Effector memory CD8-positive, alpha-beta T cell (primary cell): Measurements from ENCODE around the gene ZNF619.

Experiments used
- ATAC-seq: fragments of 150-1000 bp; cut with Tn5 transposase; replicated peaks from 2 replicates; pipeline ENCODE4 v1.10.0; 2021; ENCODE audit warnings: mild to moderate bottlenecking, moderate library complexity
- DNase-seq, 3 experiments: peaks; one replicate each; pipeline ENCODE4 v3.0.0; 2021
- H3K27ac Mint-ChIP-seq, 2 donors: one replicate each; pipeline ENCODE4 v1.8.0; 2022; ENCODE audit warnings: mild to moderate bottlenecking in 2 of 2, mixed read lengths in 2 of 2, moderate library complexity in 2 of 2
- H3K27me3 Mint-ChIP-seq, 2 donors: one replicate each; pipeline ENCODE4 v1.8.0; 2022; ENCODE audit warnings: mixed read lengths in 2 of 2
- H3K36me3 Mint-ChIP-seq: one replicate; pipeline ENCODE4 v1.8.0; 2022; ENCODE audit warnings: mild to moderate bottlenecking, moderate library complexity, mixed read lengths; ENCODE audit not compliant: insufficient read depth
- H3K4me1 Mint-ChIP-seq, 2 donors: one replicate each; pipeline ENCODE4 v1.8.0; 2022; ENCODE audit warnings: low read depth in 2 of 2, mixed read lengths in 2 of 2
- H3K4me3 Mint-ChIP-seq, 2 donors: one replicate each; pipeline ENCODE4 v1.8.0; 2022; ENCODE audit warnings: mild to moderate bottlenecking in 2 of 2, mixed read lengths in 2 of 2, moderate library complexity in 2 of 2
- H3K9me3 Mint-ChIP-seq, 2 donors: one replicate each; pipeline ENCODE4 v1.8.0; 2022; ENCODE audit warnings: mixed read lengths in 2 of 2
- total RNA-seq, 9 experiments: gene quantifications; one replicate each; lab custom pipeline; 2026; lab: John Stamatoyannopoulos, UW

ZNF619 gene
- total RNA-seq: 5.6 to 22.0 (median 12.0) reads per million in 9 experiments

DNA sequence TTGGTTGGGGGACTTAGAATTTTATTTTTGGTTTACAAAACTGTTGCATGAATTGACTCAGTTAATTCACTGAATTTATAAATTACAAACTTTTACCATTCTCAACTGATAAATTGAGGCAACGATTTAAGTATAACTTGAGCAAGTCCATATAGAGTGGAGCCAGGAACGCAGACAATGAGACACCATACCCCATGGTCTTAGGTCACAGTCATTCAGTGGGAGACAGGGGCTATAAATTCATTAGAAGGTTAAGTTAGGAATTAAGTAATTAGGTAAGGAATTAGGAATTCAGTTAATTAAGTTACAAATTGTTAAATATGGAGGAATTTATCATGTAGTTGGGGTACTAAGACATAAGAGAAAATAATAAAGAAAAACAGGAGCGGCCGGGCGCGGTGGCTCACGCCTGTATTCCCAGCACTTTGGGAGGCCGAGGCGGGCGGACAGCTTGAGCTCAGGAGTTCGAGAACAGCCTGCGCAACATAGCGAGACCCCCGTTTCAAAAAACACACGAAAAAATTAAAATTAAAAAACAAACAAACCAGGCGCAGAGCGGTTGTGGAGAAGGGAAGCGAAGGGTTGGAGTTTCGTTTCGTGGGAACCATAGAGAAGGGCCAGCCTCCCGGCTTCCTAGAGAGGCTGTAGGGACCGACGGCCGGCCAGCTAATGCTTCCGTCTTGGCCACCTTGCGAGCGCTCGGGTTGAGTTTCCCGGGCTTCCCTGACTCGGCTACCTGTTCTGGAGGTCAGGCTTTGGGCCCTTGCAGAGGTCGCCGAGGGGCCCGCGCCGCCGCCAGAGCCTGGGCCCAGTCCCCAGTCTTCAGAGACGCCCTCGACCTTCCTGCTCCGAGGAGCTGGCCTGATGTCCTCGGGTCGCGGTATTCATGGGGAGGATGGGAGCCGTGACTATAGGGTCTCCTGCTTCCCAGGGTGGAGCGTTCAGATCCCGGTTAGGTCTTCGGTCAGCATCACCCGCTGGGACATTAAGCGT is at the start of gene ZNF619:
TSS of gene ZNF619 (plus strand) at position 645 of the 993 bp plus-strand sequence. CDS start 858 bp downstream, outside the sequence.
- Mint-ChIP-seq H3K36me3 (peaks cover 8% of the 10 kb centered on the region), H3K27me3 (no peaks in the 10 kb centered on the region), H3K9me3 (no peaks in the 10 kb centered on the region), H3K4me3 (peak within 1 kb of the TSS; percentile 93 to 96), H3K4me1 (peaks cover 16 to 28% of the 10 kb centered on the region in 2 donors), H3K27ac (peak within 1 kb of the TSS; percentile 98 to 99)
- ATAC-seq (peak; percentile 95), DNase-seq (peak; percentile 51 to 63 (median 60))

- H3K36me3 Mint-ChIP-seq: no peaks in the 10 kb centered on the region
- H3K4me3 Mint-ChIP-seq: no peak overlapping the region
- no peak for ATAC-seq
- no peak overlapping the region for H3K27ac Mint-ChIP-seq
- no peaks in the 10 kb centered on the region for H3K9me3 Mint-ChIP-seq
- DNase-seq: no peak
- no peaks in the 10 kb centered on the region for H3K27me3 Mint-ChIP-seq
- no peaks in the 10 kb centered on the region for H3K4me1 Mint-ChIP-seq
Measured at GRCh38 chr3:40432793-40433192, 44.1 kb upstream of the ZNF619 start.

DNA sequence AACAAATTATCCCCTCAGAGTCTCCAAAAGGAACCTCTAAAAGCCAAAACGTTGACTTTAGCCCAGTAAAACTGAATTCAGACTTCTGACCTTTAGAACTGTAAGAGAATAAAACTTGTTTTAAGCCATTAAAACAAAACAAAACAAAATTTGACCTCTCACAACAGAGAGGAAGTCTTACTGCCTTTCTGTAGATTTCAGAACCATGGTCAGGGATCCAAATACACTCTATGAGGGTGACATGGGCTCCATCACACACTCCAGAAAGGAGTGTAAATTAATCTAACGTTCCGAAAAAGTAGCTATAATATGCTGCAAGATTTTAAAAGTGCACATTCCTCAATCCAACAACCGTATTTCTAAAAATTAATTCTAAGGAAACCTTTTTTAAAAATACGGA is 39.0 kb upstream of the ZNF619 start:
- no peak for DNase-seq
- no peaks in the 10 kb centered on the region for H3K4me1 Mint-ChIP-seq
- no peaks in the 10 kb centered on the region for H3K27me3 Mint-ChIP-seq
- no peak for ATAC-seq
- H3K9me3 Mint-ChIP-seq: peaks cover 0 to 1% of the 10 kb centered on the region in 2 donors
- no peak overlapping the region for H3K27ac Mint-ChIP-seq
- no peak overlapping the region for H3K4me3 Mint-ChIP-seq
- H3K36me3 Mint-ChIP-seq: no peaks in the 10 kb centered on the region

DNA sequence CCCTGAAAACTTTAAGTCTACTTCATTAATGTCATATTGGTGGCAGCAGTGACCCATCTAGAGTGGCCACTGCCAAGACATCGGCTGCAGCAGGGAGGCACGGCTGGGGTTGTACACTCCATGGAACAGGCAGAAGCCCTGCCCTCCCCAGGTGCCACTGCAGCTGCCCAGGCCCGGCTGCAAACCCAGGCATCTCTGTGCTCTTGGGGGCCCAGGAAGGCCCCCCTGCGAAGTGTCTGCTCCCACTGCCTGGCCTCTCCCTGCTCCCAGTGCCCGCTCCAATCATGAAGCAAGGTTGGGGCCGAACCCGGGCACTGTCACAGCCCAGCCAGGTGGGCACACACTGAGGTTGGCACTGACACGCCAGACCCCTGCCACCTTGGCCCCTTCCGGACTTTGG is 31.9 kb upstream of the ZNF619 start:
- DNase-seq: no peak
- Mint-ChIP-seq H3K4me1 (no peaks in the 10 kb centered on the region), H3K4me3 (no peak overlapping the region), H3K27ac (no peak overlapping the region), H3K36me3 (peaks cover 4% of the 10 kb centered on the region), H3K27me3 (no peaks in the 10 kb centered on the region), H3K9me3 (peaks cover 0 to 1% of the 10 kb centered on the region in 2 donors)
- ATAC-seq: no peak

GRCh38 chr3:40445880-40446279 is 31.0 kb upstream of the ZNF619 start:
- Mint-ChIP-seq H3K4me1 (no peaks in the 10 kb centered on the region), H3K4me3 (no peak overlapping the region), H3K36me3 (peaks cover 4% of the 10 kb centered on the region), H3K9me3 (no peaks in the 10 kb centered on the region), H3K27me3 (no peaks in the 10 kb centered on the region), H3K27ac (peak overlapping the region in 1 of 2 donors; percentile 64)
- no peak for DNase-seq
- ATAC-seq: no peak

DNA sequence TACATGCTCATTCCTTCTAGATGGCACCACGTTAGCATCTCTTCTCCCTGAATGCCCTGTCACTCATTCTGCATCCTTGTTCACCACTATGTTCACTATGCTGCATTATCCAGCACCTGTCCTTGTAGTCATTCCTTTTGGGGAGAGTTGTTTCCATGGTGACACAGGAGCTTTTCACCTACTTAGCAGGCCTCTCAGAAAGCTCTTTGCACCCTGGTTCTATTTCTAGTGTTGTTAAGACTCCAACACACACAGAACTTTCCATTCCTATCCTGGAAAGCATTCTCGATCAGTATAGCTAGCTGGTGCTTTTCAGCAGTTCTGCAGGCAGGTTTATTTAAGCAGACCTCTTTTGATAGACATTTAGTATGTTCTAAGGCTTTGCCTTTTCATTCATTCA is 26.5 kb upstream of the ZNF619 start:
- H3K36me3 Mint-ChIP-seq: peaks cover 13% of the 10 kb centered on the region
- no peak for ATAC-seq
- no peaks in the 10 kb centered on the region for H3K9me3 Mint-ChIP-seq
- no peaks in the 10 kb centered on the region for H3K27me3 Mint-ChIP-seq
- H3K4me3 Mint-ChIP-seq: no peak overlapping the region
- H3K27ac Mint-ChIP-seq: no peak overlapping the region
- H3K4me1 Mint-ChIP-seq: peaks cover 13 to 15% of the 10 kb centered on the region in 2 donors
- DNase-seq: no peak

DNA sequence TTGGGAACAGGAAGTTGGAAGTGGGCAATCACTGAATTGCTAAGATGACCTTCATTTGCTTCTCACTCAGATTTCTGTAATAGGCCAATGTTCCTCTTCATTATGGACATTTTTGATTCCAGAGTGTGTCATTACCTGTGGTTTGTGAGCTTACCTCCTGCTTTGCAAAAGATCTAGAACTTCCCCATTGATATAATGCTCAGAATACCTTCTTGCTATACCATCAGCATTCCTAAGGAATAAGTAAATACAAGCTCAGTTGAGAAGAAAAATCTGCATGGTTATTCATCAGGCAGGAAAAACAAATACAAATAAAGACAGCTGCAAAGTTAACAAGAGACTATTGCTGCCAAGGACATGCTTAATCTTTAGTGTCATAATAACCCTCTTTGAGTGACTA is 25.4 kb upstream of the ZNF619 start:
- ATAC-seq: no peak
- peaks cover 0 to 1% of the 10 kb centered on the region in 2 donors for H3K9me3 Mint-ChIP-seq
- DNase-seq: no peak
- H3K27me3 Mint-ChIP-seq: no peaks in the 10 kb centered on the region
- peaks cover 15% of the 10 kb centered on the region for H3K36me3 Mint-ChIP-seq
- peak overlapping the region in 1 of 2 donors; percentile 95 for H3K27ac Mint-ChIP-seq
- H3K4me3 Mint-ChIP-seq: no peak overlapping the region
- H3K4me1 Mint-ChIP-seq: peaks cover 15% of the 10 kb centered on the region in 2 donors

- ATAC-seq (no peak), DNase-seq (no peak)
- H3K4me1 Mint-ChIP-seq: peaks cover 17 to 20% of the 10 kb centered on the region in 2 donors
- H3K27me3 Mint-ChIP-seq: no peaks in the 10 kb centered on the region
- peaks cover 0 to 2% of the 10 kb centered on the region in 2 donors for H3K9me3 Mint-ChIP-seq
- peak overlapping the region; percentile 95 to 99 for H3K27ac Mint-ChIP-seq
- peaks cover 16% of the 10 kb centered on the region for H3K36me3 Mint-ChIP-seq
- peak overlapping the region; percentile 88 to 89 for H3K4me3 Mint-ChIP-seq
Measured at GRCh38 chr3:40452057-40452456, 24.9 kb upstream of the ZNF619 start.

- peaks cover 0 to 3% of the 10 kb centered on the region in 2 donors for H3K9me3 Mint-ChIP-seq
- H3K4me1 Mint-ChIP-seq: peaks cover 17 to 22% of the 10 kb centered on the region in 2 donors
- H3K27ac Mint-ChIP-seq: peak overlapping the region; percentile 95 to 99
- peak overlapping the region; percentile 88 to 89 for H3K4me3 Mint-ChIP-seq
- ATAC-seq (no peak), DNase-seq (no peak)
- H3K36me3 Mint-ChIP-seq: peaks cover 20% of the 10 kb centered on the region
- H3K27me3 Mint-ChIP-seq: no peaks in the 10 kb centered on the region
Measured at GRCh38 chr3:40452562-40452875, 24.4 kb upstream of the ZNF619 start.

- Mint-ChIP-seq H3K36me3 (peaks cover 24% of the 10 kb centered on the region), H3K27me3 (no peaks in the 10 kb centered on the region), H3K4me3 (peak overlapping the region; percentile 88 to 89), H3K9me3 (peaks cover 0 to 3% of the 10 kb centered on the region in 2 donors), H3K27ac (peak overlapping the region; percentile 95 to 99), H3K4me1 (peaks cover 23 to 27% of the 10 kb centered on the region in 2 donors)
- ATAC-seq (peak; percentile 87), DNase-seq (peak; percentile 89 to 94 (median 92))
Measured at GRCh38 chr3:40452876-40453730, 23.8 kb upstream of the ZNF619 start.

DNA sequence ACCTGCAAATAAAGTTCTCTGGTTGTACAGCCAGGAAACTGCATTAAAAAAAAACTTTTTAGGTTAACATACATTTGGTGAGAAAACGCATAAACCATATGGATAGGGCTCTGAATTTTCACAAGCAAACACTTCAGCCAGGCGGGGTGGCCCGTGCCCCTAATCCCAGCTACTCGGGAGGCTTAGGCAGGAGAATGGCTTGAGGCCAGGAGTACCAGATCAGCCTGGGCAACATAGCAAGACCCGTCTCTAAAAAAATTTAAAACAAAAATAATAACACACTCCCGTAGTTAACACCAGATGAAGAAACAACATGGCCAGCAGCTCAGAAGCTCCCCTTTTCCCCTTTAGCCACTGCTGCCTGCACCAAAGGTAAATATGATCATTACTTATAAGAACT is 23.0 kb upstream of the ZNF619 start:
- DNase-seq: no peak
- peaks cover 0 to 3% of the 10 kb centered on the region in 2 donors for H3K9me3 Mint-ChIP-seq
- ATAC-seq: no peak
- no peaks in the 10 kb centered on the region for H3K27me3 Mint-ChIP-seq
- H3K4me3 Mint-ChIP-seq: peak overlapping the region; percentile 43 to 88
- H3K36me3 Mint-ChIP-seq: peaks cover 33% of the 10 kb centered on the region
- H3K4me1 Mint-ChIP-seq: peaks cover 25 to 33% of the 10 kb centered on the region in 2 donors
- H3K27ac Mint-ChIP-seq: peak overlapping the region; percentile 95 to 99

GRCh38 chr3:40455328-40455727 is 21.6 kb upstream of the ZNF619 start:
- Mint-ChIP-seq H3K27me3 (no peaks in the 10 kb centered on the region), H3K27ac (peak overlapping the region in 1 of 2 donors; percentile 98), H3K4me1 (peaks cover 25 to 36% of the 10 kb centered on the region in 2 donors), H3K4me3 (peak overlapping the region; percentile 91 to 94), H3K9me3 (peaks cover 0 to 3% of the 10 kb centered on the region in 2 donors), H3K36me3 (peaks cover 47% of the 10 kb centered on the region)
- ATAC-seq: no peak
- no peak for DNase-seq

DNA sequence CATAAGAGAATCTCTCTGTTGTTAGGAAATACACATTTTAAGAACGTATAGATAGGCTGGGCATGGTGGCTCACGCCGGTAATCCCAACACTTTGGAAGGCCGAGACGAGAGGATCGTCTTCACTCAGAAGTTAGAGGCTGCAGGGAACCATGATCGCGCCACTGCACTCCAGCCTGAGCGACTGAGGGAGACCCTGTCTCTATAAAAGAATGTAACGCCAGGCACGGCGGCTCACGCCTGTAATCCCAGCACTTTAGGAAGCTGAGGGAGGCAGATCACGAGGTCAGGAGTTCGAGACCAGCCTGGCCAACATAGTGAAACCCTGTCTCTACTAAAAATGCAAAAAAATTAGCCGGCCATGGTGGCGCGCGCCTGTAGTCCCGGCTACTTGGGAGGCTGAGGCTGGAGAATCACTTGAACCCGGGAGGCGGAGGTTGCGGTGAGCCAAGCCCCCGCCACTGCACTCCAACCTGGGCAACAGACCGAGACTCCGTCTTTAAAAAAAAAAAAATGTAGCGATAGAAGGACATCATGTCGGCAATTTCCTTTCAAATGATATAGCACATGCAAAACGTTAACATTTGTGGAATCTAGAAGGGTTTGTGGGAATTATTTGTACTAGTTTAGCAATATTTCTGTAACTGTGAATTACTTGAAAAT is 20.5 kb upstream of the ZNF619 start:
- Mint-ChIP-seq H3K27me3 (no peaks in the 10 kb centered on the region), H3K4me1 (peaks cover 25 to 37% of the 10 kb centered on the region in 2 donors), H3K36me3 (peaks cover 58% of the 10 kb centered on the region)

More for the DNA sequence above, 20.5 kb upstream of the ZNF619 start:
- H3K9me3 Mint-ChIP-seq: peaks cover 0 to 3% of the 10 kb centered on the region in 2 donors
- DNase-seq (no peak), ATAC-seq (no peak)
- H3K27ac Mint-ChIP-seq: peak overlapping the region; percentile 94 to 98
- H3K4me3 Mint-ChIP-seq: peak overlapping the region; percentile 91 to 94
